AG08395 (cell line): ENCODE measurements around the gene DOCK9.

ENCODE experiments used
- DNase-seq: peaks from one replicate; pipeline ENCODE4 v3.0.0; 2012; ENCODE audit warnings: mixed read lengths, low spot score

DOCK9 gene

GRCh38 chr13:98997738-98998641 lies 20.1 kb upstream of the DOCK9 start:
- DNase-seq = peak; percentile 33

GRCh38 chr13:98997011-98997730 lies 19.3 kb upstream of the DOCK9 start:
- no peak for DNase-seq

DNA sequence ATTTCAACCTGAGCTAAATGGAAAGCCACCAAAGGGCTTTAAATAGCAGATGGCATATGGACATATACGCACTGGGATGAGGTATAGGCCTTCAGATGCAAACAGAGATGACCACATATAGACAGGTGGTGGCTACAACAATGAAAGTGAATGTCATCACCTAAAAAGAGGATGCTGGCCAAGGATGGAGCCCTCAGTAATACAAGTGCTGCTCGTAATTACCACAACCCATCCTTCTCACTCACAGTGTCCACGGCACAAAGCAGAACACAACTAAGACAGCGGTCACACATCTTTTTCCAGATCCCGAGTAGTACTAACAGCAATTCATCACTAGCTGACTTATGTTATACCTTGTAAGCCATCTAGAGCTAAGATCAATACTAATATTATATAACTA lies 18.2 kb upstream of the DOCK9 start:
- DNase-seq = no peak

GRCh38 chr13:98994896-98995295 lies 17.0 kb upstream of the DOCK9 start:
- no peak for DNase-seq

DNA sequence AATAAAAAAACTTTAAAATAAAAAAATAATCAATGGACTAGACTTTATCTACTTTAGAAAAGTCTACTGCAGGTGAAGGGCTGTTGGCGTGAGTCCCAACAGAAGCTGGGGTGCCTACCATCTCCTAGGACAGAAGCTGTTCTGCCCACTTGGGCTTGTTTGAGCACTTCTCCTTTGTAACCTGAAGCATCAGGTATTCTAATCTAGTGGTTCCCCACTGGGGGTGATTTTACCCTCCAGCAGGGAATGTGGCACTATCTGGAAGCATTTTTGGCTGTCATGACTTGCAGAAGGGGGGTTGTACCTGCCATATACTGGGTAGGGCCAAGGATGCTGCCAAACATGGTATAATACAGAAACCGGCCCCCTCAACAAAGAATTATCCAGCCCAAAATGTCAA lies 16.2 kb upstream of the DOCK9 start:
- no peak for DNase-seq

- DNase-seq = no peak
Measured at GRCh38 chr13:98992355-98992754, 14.5 kb upstream of the DOCK9 start.

DNA sequence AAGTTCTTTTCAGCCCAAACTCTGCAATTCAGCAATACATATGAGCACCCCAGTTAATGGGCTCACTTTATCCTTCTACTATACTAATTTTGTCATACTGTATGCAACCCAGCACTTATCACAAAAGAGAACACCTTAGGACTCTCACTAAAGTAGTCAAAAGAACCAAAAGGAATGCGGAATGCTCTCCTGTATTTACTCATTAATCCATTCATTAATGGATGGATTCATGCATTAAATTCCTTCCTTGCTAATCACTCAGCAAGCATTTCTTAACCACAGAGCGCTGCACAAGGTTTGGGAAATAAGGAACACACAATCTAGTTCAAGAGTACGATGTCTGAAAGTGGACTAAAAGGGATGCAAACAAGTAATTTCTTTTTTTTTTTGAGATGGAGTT lies 12.8 kb upstream of the DOCK9 start:
- no peak for DNase-seq

GRCh38 chr13:98989469-98990235 lies 11.8 kb upstream of the DOCK9 start:
- DNase-seq = no peak

- no peak for DNase-seq
Measured at GRCh38 chr13:98988780-98989179, 10.9 kb upstream of the DOCK9 start.

DNA sequence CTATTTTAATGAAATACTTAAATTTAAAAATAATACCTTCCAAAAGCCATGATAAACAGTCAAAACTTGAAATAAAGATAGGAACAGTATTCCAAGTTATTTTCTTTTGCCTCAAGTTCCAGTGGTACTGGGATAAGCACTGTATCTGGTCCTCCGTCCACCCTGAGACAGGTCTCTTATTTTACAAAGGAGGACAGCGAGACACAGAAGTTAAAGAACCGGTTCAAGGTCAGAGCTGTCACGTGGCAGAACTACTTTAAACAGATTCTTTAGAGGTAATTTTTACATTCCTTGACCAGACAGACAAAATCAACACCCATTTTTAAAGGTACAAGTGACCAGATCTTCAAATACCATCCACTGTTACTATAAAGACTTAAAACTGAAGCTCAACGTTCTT lies 10.4 kb upstream of the DOCK9 start:
- no peak for DNase-seq

DNA sequence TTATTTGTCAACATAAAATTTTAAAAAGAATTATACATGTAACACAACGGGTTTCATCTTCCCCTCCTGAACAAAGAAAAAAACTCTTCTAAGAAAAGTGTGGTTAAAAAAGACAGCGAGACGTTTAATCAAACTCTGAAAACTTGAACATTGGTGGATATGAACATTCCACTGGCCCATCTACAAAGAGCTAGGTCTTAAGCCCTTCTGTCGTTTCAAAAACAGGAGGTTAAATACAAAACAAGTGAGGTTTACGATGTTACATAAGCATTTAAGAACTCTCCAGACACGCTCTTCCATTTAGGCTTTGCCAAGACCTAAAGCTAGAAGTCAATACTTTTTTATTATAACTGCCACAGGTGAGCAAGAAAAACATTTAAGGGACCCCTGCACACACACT lies 9.4 kb upstream of the DOCK9 start:
- DNase-seq = no peak

- DNase-seq = no peak
Measured at GRCh38 chr13:98986226-98986846, 8.5 kb upstream of the DOCK9 start.

DNA sequence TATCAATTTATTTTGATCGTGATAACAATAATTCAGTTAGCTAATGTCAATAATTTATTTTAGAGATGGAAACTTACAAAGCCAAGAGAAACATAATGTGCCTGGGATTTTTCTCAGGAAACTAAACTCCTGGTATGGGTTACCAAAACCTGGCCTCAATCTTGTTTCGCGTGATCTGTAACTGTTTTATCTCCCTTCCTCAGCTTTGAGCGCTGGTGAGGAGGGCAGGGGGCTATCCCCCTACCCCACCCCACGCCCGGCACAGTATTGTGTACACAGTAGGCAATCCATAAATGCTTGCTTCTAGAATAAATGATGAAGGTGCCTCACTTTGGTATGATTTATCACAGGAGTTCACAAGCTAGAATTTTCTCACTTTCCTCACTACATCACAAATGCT lies 7.7 kb upstream of the DOCK9 start:
- no peak for DNase-seq

DNA sequence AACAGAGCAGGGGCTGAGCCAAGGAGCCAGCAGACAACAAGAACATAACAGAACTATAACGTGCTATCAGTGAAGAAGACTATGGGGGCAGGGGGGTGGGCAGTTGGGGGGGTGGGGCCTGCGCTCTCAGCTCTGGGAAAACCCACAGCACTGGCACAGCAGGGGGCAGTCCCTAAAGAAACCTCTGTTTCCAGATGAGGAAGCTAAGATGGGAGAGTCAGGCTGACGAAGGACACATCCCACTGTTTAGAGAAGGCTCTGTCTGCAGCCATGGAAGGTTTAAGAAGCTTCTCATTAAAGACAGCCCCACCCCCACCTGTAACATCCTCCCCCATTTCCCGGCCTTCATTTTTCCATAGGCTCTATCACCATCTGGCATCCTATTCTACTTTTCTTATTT lies 7.1 kb upstream of the DOCK9 start:
- DNase-seq = no peak

DNA sequence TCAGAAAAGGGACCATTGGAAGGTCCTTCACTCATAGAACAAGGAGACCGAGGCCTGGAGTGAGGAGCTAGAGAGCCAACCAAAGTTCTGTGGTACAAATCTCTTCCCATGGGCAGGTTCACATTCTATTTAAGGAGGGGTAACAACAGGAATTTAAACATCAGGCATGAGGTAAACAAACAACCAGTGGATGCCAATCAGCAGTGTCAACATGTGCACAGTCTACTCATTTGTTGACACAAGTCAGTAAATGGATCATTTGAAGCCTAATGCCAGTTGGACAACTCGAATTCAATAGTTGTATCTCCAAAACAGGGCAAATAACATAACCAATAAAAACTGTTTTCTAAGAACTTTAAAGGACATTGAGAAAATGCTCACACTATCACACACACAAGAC lies 6.3 kb upstream of the DOCK9 start:
- DNase-seq = no peak

GRCh38 chr13:98983182-98983581 lies 5.3 kb upstream of the DOCK9 start:
- no peak for DNase-seq

DNA sequence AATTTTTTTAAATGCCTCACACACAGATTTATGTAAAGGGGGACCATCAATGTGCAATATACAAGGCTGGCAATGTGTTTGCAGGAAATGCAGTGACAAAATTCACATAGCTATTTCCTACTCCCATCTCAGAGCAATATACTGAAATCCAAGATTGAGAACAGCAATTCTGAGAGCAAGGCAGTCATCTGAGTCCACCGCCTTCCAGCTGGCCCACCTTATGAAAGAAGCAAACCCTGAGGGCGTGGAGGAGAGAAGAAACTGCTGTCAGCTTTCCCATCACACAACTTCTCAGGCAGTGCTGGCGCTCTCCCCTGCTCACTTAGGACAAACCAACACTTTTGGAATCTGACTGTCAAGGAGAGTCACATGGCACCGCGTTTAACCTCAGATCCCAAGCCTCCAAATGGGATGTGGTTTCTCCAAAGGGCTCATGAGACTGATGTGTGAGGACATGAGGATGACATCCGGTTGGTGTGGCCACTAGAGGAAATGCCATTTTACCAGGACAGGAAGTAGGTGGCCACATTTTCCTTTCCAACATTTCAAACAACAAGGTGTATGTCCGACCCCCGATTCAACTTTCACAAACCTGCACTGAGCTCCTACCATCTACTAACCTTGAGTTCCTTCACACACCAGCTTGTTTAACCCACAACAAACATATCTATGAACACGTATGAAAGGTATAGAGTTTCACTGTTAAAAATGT lies 3.7 kb upstream of the DOCK9 start:
- DNase-seq = no peak

GRCh38 chr13:98979012-98979660 lies 1.3 kb upstream of the DOCK9 start:
- DNase-seq = no peak

GRCh38 chr13:98978280-98978679 lies 416 bp upstream of the DOCK9 start:
- DNase-seq = peak; percentile 70

- DNase-seq = no peak
Measured at GRCh38 chr13:98976941-98977340, 923 bp downstream of the DOCK9 start.

GRCh38 chr13:98976338-98976737 lies 1.5 kb downstream of the DOCK9 start:
- DNase-seq = no peak
